ENCODE measurements around the gene NINJ2. TPM values are rescaled to one million over a fixed set of nuclear protein-coding genes. Genes with fewer than 3 reads are reported as not detected.

NINJ2 gene
- total RNA-seq, 1 donor from 2014 or later: 0.69 TPM

GRCh38 chr12:535396-535795 is 127.8 kb downstream of the NINJ2 start:
- Mint-ChIP-seq H3K9me3 (peaks cover 16% of the 10 kb centered on the region), H3K4me3 (no peak overlapping the region), H3K27me3 (ENCODE audit: low read depth) (peaks cover 7% of the 10 kb centered on the region), H3K36me3 (no peaks in the 10 kb centered on the region), H3K27ac (no peak overlapping the region), H3K4me1 (peaks cover 5% of the 10 kb centered on the region)
- no peak for DNase-seq (ENCODE audit: low spot score in 2 of 2, unreplicated experiment in 2 of 2)
- no peak for TF ChIP-seq CTCF (IDR thresholded peaks at IDR 0.05; ENCODE audit: unreplicated experiment)

- H3K27ac Mint-ChIP-seq: no peak overlapping the region
- no peak for DNase-seq (ENCODE audit: low spot score in 2 of 2, unreplicated experiment in 2 of 2)
- TF ChIP-seq CTCF (IDR thresholded peaks at IDR 0.05; ENCODE audit: unreplicated experiment): no peak
- peaks cover 4% of the 10 kb centered on the region for H3K27me3 Mint-ChIP-seq (ENCODE audit: low read depth)
- peaks cover 1% of the 10 kb centered on the region for H3K36me3 Mint-ChIP-seq
- peaks cover 22% of the 10 kb centered on the region for H3K9me3 Mint-ChIP-seq
- no peak overlapping the region for H3K4me3 Mint-ChIP-seq
- H3K4me1 Mint-ChIP-seq: peaks cover 2% of the 10 kb centered on the region
Observed at GRCh38 chr12:534216-534615, 129.0 kb downstream of the NINJ2 start.

DNA sequence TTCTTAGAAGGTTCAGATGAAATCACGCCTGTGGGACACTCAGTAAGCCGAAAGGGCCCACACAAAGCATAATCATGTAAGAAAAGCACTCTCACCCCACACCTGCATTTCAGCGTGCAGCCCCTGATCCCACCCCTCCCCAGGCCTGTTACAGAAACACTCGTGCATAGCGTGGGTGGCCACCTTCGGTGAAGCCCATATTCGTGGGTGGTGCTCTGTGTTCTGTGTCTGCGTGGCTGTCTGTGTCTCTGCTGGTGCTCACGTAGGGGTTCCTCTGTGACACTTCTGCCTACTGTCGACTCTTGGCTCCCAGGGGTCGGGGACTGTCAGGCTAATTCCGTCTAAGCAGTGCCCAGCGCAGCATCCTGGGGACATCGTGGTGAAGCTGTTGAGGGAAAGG is 129.5 kb downstream of the NINJ2 start:
- Mint-ChIP-seq H3K36me3 (peaks cover 3% of the 10 kb centered on the region), H3K9me3 (peaks cover 26% of the 10 kb centered on the region), H3K27me3 (ENCODE audit: low read depth) (peaks cover 4% of the 10 kb centered on the region), H3K4me3 (no peak overlapping the region), H3K4me1 (no peaks in the 10 kb centered on the region), H3K27ac (no peak overlapping the region)
- DNase-seq (ENCODE audit: low spot score in 2 of 2, unreplicated experiment in 2 of 2): no peak
- TF ChIP-seq CTCF (IDR thresholded peaks at IDR 0.05; ENCODE audit: unreplicated experiment): no peak

DNA sequence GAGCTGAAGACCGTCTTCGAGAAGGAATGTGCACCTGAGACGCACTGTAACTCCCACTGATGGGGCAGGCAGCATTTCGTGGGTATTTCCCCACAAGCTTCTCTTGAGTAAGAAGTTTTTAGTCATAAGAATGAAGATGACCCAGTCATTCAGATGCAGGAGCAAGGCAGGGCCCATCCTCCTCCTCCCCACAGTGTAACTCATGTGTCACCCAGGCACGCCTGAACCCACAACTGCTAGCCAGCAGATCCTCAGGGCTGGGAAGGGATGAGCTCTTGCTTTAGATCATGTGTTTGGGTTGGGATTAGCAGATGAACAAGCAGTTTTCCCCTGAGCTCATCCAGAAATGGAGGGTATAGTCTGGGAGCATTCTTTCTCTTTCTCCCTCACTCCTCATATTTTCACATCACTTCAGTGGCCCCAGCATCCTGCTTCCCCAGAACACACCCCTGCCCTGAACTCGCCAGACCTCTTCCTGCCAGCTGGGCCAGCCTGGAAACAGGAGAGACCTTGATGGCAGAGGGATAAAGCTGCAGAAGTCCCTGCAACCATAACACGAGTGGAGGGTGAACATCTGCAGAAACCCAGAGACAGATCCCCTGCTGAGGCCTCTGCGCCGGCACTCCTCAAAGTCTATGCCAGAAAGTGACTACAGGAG is 130.2 kb downstream of the NINJ2 start:
- H3K36me3 Mint-ChIP-seq: peaks cover 3% of the 10 kb centered on the region
- TF ChIP-seq CTCF (IDR thresholded peaks at IDR 0.05; ENCODE audit: unreplicated experiment): no peak

DNA sequence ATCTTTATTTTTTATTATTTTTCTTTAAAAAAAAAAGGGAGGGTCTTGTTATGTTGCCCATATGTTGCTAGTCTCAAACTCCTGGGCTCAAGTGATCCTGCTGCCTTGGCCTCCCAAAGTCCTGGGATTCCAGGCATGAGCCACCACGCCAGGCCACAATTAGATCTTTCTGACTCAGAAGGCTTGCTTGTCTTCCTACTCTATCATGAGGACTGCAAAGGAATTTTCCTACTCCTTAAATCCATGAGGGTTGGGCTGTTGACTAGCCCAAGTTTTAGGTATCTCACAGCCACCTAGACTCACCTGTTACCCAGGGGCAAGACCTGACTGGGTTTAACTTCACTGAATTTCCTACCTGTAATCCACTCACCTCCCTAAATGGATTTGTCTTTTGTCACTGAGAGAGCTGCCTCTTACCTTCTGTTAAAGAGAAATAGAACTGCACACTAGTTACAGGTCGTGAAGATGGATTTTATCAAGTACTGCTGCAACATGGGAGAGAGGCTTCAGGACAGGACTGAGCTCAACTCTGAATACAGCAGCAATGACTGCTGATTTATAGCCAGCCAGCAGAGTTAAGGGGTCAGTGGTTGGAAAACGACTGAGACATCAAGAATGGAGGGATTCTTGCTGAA is 131.2 kb downstream of the NINJ2 start:
- Mint-ChIP-seq H3K36me3 (peaks cover 3% of the 10 kb centered on the region), H3K9me3 (peaks cover 26% of the 10 kb centered on the region), H3K4me3 (no peak overlapping the region), H3K4me1 (no peaks in the 10 kb centered on the region), H3K27ac (no peak overlapping the region), H3K27me3 (ENCODE audit: low read depth) (peaks cover 4% of the 10 kb centered on the region)
- no peak for TF ChIP-seq CTCF (IDR thresholded peaks at IDR 0.05; ENCODE audit: unreplicated experiment)
- DNase-seq (ENCODE audit: low spot score in 2 of 2, unreplicated experiment in 2 of 2): no peak

More for the DNA sequence above, 130.2 kb downstream of the NINJ2 start:
- Mint-ChIP-seq H3K4me3 (no peak overlapping the region), H3K27me3 (ENCODE audit: low read depth) (peaks cover 4% of the 10 kb centered on the region), H3K27ac (no peak overlapping the region), H3K4me1 (no peaks in the 10 kb centered on the region), H3K9me3 (peaks cover 26% of the 10 kb centered on the region)
- DNase-seq (ENCODE audit: low spot score in 2 of 2, unreplicated experiment in 2 of 2): no peak

Data from mesothelial cell of epicardium (in vitro differentiated cells).